ENCODE measurements around the gene SHANK2. TPM values are rescaled to one million over a fixed set of nuclear protein-coding genes. Genes with fewer than 3 reads are reported as not detected.

SHANK2 gene
- total RNA-seq (under 1 TPM; 0.03 to 0.26 (median 0.13) TPM), polyA plus RNA-seq (0.23 TPM)
- long read RNA-seq, donor 1, partial matches to known transcripts: 0 of 1 reads
- long read RNA-seq, donor 1, other reads (novel, unspliced or antisense): 1 of 1 reads
- long read RNA-seq, donor 2: 0 reads
- long read RNA-seq, donor 3: 0 reads
- long read RNA-seq, donor 4: 0 reads

DNA sequence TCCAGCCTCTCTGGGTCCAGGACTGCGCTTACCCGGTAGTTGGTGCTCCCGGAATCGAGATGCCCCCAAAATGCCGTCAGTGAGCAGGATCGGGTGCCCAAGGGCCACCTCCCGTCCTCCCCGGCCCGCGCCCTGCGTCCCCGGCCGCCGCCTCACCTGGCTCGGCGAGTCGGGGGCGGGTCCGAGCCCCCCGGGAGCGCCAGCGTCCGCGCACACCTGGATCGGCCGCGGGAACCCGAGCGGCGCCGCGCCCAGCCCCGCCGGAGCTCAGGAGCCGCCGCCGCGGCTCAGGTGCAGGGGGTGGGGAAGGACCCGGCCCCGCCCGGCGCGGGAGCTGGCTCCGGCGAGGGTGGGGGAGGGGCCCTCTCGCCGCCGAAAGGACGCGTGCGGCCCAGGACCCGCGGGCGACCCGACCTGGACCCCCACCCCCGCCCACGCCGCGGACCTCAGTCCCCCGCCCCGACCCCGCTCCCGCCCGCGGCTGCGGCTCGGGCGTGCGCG is at the start of gene SHANK2:
TSS of gene SHANK2 (minus strand) at position 309 of the 501 bp plus-strand sequence. CDS start 105,251 bp downstream, outside the sequence.
- Histone ChIP-seq H3K4me3 (ENCODE audit: low read length) (peak within 1 kb of the TSS; percentile 71), H3K27ac (ENCODE audit: low read length) (no peak within 1 kb of the TSS), H3K9me3 (ENCODE audit: control insufficient read depth, low read length) (no peaks in the 10 kb centered on the region), H3K27me3 (ENCODE audit: control insufficient read depth, insufficient read depth) (no peaks in the 10 kb centered on the region), H3K4me1 (ENCODE audit: control insufficient read depth, insufficient read depth, low read length) (peaks cover 7% of the 10 kb centered on the region)
- ATAC-seq: no peak
- WGBS: 1% methylated on average over 70 of the region's 70 CpGs
- intact Hi-C loops (cut with DNase I): no loop called here
- DNase-seq: no peak

GRCh38 chr11:71301858-71302533 is 49.6 kb upstream of the SHANK2 start:
- 44% methylated on average over 17 of the region's 17 CpGs for WGBS
- H3K27me3 ChIP-seq (ENCODE audit: control insufficient read depth, insufficient read depth): no peaks in the 10 kb centered on the region
- no peaks in the 10 kb centered on the region for H3K9me3 ChIP-seq (ENCODE audit: control insufficient read depth, low read length)
- no peak overlapping the region for H3K27ac ChIP-seq (ENCODE audit: low read length)
- no peaks in the 10 kb centered on the region for H3K4me1 ChIP-seq (ENCODE audit: control insufficient read depth, insufficient read depth, low read length)
- no peak overlapping the region for H3K4me3 ChIP-seq (ENCODE audit: low read length)
- DNase-seq (no peak), ATAC-seq (no peak)
- intact Hi-C loops (cut with DNase I): no loop called here

DNA sequence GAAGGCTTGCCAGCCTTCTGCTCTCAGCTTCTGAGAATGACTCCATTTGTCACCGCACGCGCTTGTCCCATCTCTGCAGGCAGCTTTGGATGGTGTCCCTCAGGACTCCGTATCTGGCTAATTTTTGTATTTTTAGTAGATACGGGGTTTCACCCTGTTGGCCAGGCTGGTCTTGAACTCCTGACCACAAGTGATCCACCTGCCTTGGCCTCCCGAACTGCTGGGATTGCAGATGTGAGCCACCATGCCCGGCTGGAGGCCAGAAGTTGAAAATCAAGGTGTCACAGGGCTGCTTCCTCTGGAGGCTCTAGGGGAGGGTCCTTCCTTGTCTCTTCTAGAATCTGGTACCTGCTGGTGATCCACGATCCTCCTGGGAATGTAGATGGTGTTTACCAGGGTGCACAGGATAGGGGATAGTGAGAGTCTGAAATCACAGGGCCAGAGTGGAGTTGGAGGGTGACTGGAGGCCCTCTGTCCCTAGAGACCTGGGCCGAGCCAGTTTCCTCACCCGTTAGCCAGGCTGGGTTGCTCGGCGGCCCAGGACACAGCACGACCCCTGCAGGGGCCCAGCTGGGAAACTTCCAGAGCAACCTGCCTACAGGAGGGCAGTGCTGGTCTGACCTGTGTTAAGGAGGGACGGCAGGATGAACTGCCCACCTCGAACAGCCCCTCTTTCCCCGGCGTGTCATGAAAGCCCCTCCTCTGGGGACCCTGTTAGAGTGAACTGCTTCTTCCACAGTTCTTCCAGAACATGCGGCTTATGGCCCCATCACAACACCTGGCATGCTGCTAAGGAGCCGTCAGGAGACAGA is 48.9 kb upstream of the SHANK2 start:
- no peak overlapping the region for H3K4me3 ChIP-seq (ENCODE audit: low read length)
- no peaks in the 10 kb centered on the region for H3K27me3 ChIP-seq (ENCODE audit: control insufficient read depth, insufficient read depth)
- H3K27ac ChIP-seq (ENCODE audit: low read length): no peak overlapping the region
- intact Hi-C loops (cut with DNase I): no loop called here
- ATAC-seq (no peak), DNase-seq (no peak)
- H3K9me3 ChIP-seq (ENCODE audit: control insufficient read depth, low read length): no peaks in the 10 kb centered on the region
- WGBS: 77% methylated on average over 19 of the region's 19 CpGs
- no peaks in the 10 kb centered on the region for H3K4me1 ChIP-seq (ENCODE audit: control insufficient read depth, insufficient read depth, low read length)

GRCh38 chr11:71300187-71300586 is 47.8 kb upstream of the SHANK2 start:
- Histone ChIP-seq H3K9me3 (ENCODE audit: control insufficient read depth, low read length) (peaks cover under 1% of the 10 kb centered on the region), H3K27me3 (ENCODE audit: control insufficient read depth, insufficient read depth) (no peaks in the 10 kb centered on the region), H3K4me3 (ENCODE audit: low read length) (no peak overlapping the region), H3K27ac (ENCODE audit: low read length) (no peak overlapping the region), H3K4me1 (ENCODE audit: control insufficient read depth, insufficient read depth, low read length) (no peaks in the 10 kb centered on the region)
- ATAC-seq (no peak), DNase-seq (no peak)
- intact Hi-C loops (cut with DNase I): no loop called here
- WGBS: 70% methylated on average over 8 of the region's 8 CpGs

GRCh38 chr11:71298761-71299181 is 46.4 kb upstream of the SHANK2 start:
- intact Hi-C loops (cut with DNase I): no loop called here
- no peak overlapping the region for H3K4me3 ChIP-seq (ENCODE audit: low read length)
- ATAC-seq (no peak), DNase-seq (no peak)
- H3K9me3 ChIP-seq (ENCODE audit: control insufficient read depth, low read length): peaks cover 2% of the 10 kb centered on the region
- no peaks in the 10 kb centered on the region for H3K27me3 ChIP-seq (ENCODE audit: control insufficient read depth, insufficient read depth)
- 87% methylated on average over 14 of the region's 14 CpGs for WGBS
- no peak overlapping the region for H3K27ac ChIP-seq (ENCODE audit: low read length)
- no peaks in the 10 kb centered on the region for H3K4me1 ChIP-seq (ENCODE audit: control insufficient read depth, insufficient read depth, low read length)

- H3K4me1 ChIP-seq (ENCODE audit: control insufficient read depth, insufficient read depth, low read length): no peaks in the 10 kb centered on the region
- no peak overlapping the region for H3K27ac ChIP-seq (ENCODE audit: low read length)
- WGBS: 87% methylated on average over 8 of the region's 8 CpGs
- intact Hi-C loops (cut with DNase I): no loop called here
- peaks cover 2% of the 10 kb centered on the region for H3K9me3 ChIP-seq (ENCODE audit: control insufficient read depth, low read length)
- H3K27me3 ChIP-seq (ENCODE audit: control insufficient read depth, insufficient read depth): no peaks in the 10 kb centered on the region
- ATAC-seq (no peak), DNase-seq (no peak)
- H3K4me3 ChIP-seq (ENCODE audit: low read length): no peak overlapping the region
These were observed 45.7 kb upstream of the SHANK2 start for GRCh38 chr11:71298016-71298550.

DNA sequence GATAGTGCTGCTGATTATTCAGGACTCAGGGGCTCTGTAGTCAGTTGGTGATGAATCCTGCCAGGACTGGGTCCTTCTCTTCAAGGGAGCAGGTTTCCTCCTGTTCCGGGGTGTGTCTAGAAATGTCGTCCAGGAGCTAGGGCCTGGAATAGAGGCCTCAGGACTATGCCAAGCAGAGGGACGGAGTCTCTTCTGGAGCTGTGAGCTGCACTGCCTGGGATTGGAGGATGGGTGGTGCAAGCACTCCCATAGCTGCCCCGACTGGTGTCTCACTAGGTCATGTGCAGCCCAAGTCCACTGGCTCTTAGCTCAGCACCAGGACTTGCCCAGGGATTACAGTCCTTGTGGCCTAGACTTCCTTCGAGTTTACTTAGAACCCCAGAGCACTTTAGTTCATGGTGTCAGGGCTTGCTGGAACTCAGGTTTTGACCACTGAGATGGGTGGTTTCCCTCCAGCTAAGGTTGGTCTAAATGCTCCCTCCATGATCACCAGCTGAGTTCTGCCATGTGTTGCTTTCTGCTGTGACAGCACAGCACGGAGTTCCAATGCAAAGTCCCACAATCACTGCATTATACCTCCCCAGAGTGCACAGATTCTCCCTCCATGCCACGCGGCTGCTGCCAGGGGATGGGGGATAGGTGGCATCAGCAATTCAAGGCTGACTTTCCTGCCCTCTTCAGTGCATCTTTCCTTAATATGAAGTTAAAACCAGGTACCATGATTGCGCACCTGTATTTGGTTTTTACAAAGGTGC is 42.6 kb upstream of the SHANK2 start:
- 79% methylated on average over 9 of the region's 9 CpGs for WGBS

GRCh38 chr11:71293961-71294782 is 41.8 kb upstream of the SHANK2 start:
- Histone ChIP-seq H3K4me1 (ENCODE audit: control insufficient read depth, insufficient read depth, low read length) (no peaks in the 10 kb centered on the region), H3K4me3 (ENCODE audit: low read length) (no peak overlapping the region), H3K27ac (ENCODE audit: low read length) (no peak overlapping the region), H3K27me3 (ENCODE audit: control insufficient read depth, insufficient read depth) (no peaks in the 10 kb centered on the region), H3K9me3 (ENCODE audit: control insufficient read depth, low read length) (peaks cover 2% of the 10 kb centered on the region)
- ATAC-seq (no peak), DNase-seq (no peak)
- WGBS: 79% methylated on average over 3 of the region's 3 CpGs
- intact Hi-C loops (cut with DNase I): no loop called here

More for the DNA sequence above, 42.6 kb upstream of the SHANK2 start:
- Histone ChIP-seq H3K27me3 (ENCODE audit: control insufficient read depth, insufficient read depth) (no peaks in the 10 kb centered on the region), H3K9me3 (ENCODE audit: control insufficient read depth, low read length) (peaks cover 2% of the 10 kb centered on the region), H3K4me1 (ENCODE audit: control insufficient read depth, insufficient read depth, low read length) (no peaks in the 10 kb centered on the region), H3K4me3 (ENCODE audit: low read length) (no peak overlapping the region), H3K27ac (ENCODE audit: low read length) (no peak overlapping the region)
- ATAC-seq (no peak), DNase-seq (no peak)
- intact Hi-C loops (cut with DNase I): no loop called here

GRCh38 chr11:71286701-71287643 is 34.6 kb upstream of the SHANK2 start:
- Histone ChIP-seq H3K4me1 (ENCODE audit: control insufficient read depth, insufficient read depth, low read length) (no peaks in the 10 kb centered on the region), H3K9me3 (ENCODE audit: control insufficient read depth, low read length) (no peaks in the 10 kb centered on the region), H3K27me3 (ENCODE audit: control insufficient read depth, insufficient read depth) (no peaks in the 10 kb centered on the region), H3K4me3 (ENCODE audit: low read length) (no peak overlapping the region), H3K27ac (ENCODE audit: low read length) (no peak overlapping the region)
- ATAC-seq: no peak
- 48% methylated on average over 14 of the region's 14 CpGs for WGBS
- intact Hi-C loops (cut with DNase I): no loop called here
- no peak for DNase-seq
